Measurements from ENCODE around the gene XPR1.

GRCh38 chr1:180805316-180805715 is 173.5 kb downstream of the XPR1 start:
- no peak for TF ChIP-seq GTF2F1 (IDR thresholded peaks at IDR 0.05; ENCODE audit: borderline replicate concordance, low read depth, low read length)
- TF ChIP-seq MAX (IDR thresholded peaks at IDR 0.05): no peak
- no peak for TF ChIP-seq HDAC2 (IDR thresholded peaks at IDR 0.05; ENCODE audit: borderline replicate concordance in 1 of 2, low read depth in 2 of 2, low read length in 2 of 2)
- TF ChIP-seq SIRT6 (IDR thresholded peaks at IDR 0.05; ENCODE audit: low read length): no peak
- TF ChIP-seq EP300 (IDR thresholded peaks at IDR 0.05; ENCODE audit: borderline replicate concordance in 1 of 2, low read depth in 2 of 2, low read length in 2 of 2): no peak
- no peak for TF ChIP-seq NRF1 (IDR thresholded peaks at IDR 0.05; ENCODE audit: low read depth, low read length)
- TF ChIP-seq CTCF (IDR thresholded peaks at IDR 0.05; ENCODE audit: control extremely low read depth in 1 of 3, insufficient read depth in 1 of 3, low read depth in 1 of 3, low read length in 3 of 3): no peak
- no peak for TF ChIP-seq YY1 (IDR thresholded peaks at IDR 0.05; ENCODE audit: low read depth, low read length)
- TF ChIP-seq BRCA1 (IDR thresholded peaks at IDR 0.05; ENCODE audit: low read depth, low read length): no peak
- no peak for TF ChIP-seq POLR2AphosphoS5 (IDR thresholded peaks at IDR 0.05; ENCODE audit: low read depth, low read length)
- TF ChIP-seq GABPA (IDR thresholded peaks at IDR 0.05; ENCODE audit: borderline replicate concordance, insufficient read depth, low read length): no peak
- TF ChIP-seq JUND (IDR thresholded peaks at IDR 0.05; ENCODE audit: low read length): no peak
- TF ChIP-seq BACH1 (IDR thresholded peaks at IDR 0.05; ENCODE audit: low read length): no peak
- TF ChIP-seq USF2 (IDR thresholded peaks at IDR 0.05; ENCODE audit: low read length): no peak

Data from H1 (cell line).